Right hindlimb (tissue), 1 donor: Measurements from ENCODE around the gene SSBP3.
A peak's percentile ranks its signal among the peaks of the same experiment; 100 is the strongest.

Source experiments
- DNase-seq: peaks from one replicate; pipeline ENCODE4 v3.0.0-alpha.2; 2018

Gene SSBP3

DNA sequence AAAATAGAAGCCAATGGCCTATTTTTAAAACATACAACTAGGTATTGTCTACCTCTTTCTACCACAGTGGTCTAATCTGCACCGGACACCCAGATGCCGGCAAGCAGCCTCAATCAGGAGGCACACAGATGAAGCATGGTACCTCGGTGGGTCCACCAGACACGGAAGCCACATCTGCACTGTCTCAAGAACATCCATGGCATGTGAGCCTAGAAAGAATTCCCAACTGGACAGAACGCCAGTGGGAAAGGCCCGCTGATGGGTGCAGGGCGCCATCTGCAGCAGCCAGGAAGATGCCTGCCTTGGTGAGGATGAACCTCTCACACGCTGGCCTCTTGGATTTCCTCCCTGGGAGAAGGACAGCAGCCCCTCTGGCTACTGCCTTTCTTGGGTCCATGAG lies 126.7 kb downstream of the SSBP3 start:
- DNase-seq = no peak

DNA sequence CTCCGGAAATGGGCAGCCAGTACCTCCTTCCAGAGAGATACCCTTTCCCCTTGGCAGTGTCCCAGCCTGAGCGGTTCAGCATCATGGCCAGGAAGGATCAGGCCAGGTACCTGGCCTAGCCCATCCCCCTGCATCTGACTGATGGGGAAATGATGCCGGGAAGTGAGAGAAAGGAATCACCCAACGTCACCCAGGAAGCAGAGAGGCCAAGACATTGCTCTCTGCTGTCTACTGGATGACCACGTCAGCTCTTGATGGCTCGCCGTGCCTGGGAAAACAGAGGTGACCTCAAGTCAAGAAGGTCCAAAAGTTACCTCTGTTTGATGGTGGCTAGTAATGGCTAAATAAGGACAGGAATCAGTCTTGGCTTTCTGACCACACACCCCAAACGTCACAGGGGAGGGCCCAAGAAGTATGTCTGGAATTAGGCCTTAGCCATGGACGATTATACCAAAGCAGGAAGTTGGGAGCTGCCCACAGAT lies 127.2 kb downstream of the SSBP3 start:
- no peak for DNase-seq

DNA sequence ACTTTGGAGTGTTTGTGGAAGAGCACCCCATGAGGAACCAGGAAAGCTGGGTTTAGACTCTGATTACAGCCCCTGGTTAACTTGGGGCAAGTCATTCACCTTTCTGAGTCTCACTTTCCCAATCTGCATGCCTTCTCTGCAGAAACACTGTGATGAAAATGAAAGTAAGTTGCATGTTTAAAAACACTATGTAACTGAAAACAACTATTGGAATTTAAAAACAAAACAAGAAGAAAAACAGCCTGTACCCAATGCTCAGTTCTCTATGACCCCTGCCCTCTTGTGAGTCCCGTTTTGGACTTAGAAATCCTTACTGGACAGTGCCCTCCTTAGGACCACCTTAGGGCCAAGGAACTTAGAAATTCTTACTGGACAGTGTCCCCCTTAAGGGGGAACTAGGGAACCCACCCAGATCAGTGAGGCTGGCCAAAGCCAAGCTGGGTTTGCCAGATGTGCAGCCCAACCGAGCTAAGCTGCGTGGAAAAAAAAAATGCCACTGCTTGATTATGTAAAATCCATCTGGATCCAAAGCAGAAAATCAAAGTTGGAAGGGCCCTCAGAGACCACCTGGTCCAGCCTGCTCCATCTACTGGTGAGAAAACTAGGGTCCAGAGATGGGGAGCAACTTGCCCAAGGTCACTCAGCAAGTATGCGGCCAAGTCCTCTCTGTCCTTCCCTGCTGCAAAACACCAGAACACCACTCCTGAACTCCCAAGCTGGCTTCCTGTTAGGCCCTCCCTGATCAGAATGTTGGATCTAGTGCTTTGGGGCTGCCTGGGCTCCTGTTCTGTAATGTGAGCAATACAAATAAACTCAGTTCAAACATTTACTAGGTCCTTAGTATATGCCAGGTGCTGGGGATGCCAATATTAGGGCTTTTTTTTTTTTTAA lies 128.5 kb downstream of the SSBP3 start:
- DNase-seq = peak; percentile 68

DNA sequence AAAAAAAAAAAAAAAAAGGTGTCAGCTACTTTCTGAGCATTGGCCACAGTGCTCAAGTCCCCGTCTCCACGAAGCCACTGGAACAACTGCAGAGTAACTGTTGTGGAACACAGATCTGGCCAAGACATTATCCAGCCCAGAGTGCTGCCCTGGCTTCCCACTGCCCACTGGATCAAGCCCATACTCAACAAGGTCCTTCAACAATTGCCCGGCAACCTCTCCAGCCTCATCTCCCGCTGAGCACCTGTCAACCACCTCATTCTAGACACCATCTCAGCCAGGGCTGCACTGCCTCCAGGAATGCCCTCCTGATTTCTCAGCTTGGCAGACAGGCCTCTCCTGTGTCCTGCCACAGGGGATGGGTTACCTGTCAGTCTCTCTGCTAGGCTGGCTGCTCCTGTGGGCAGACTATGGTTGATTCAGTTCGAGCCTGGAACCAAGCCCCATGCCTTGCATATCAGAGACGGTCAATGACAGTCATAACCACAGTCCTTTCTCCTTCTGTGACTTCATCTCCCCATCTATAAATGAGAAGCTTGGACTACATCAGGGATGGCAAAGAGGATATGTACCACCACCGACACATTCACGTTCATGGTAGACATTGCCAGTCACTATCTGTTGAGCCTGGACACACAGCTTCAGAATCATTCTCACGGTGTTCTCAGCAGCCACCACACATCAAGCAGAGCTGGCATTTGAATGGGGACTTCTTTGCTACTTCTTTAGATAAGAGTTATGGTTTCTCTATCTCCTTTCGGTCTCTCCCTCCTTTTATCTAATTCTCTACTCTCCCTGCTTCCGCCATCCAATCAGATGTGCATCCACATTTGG lies 129.4 kb downstream of the SSBP3 start:
- DNase-seq = no peak

DNA sequence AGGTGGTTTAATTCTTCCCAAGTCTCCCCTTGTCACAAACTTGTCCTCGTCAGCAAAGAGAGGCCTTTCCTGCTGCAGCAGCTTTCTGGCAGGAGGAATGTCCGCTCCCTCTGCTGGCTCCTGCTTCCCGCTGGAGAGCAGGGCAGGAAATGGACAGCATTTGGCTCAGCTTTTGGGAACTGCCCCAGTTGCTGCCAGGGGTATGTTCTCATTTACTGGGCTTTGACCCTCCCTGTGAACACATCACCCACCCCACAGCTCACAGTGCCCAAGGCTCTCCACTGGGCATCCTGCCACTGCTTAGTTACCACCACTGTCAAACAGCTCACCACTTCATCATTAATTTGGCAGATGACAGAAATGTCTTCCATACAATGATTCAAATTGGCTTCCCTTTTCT lies 130.8 kb downstream of the SSBP3 start:
- peak; percentile 82 for DNase-seq

GRCh38 chr1:54274881-54275280 lies 131.3 kb downstream of the SSBP3 start:
- DNase-seq = no peak

DNA sequence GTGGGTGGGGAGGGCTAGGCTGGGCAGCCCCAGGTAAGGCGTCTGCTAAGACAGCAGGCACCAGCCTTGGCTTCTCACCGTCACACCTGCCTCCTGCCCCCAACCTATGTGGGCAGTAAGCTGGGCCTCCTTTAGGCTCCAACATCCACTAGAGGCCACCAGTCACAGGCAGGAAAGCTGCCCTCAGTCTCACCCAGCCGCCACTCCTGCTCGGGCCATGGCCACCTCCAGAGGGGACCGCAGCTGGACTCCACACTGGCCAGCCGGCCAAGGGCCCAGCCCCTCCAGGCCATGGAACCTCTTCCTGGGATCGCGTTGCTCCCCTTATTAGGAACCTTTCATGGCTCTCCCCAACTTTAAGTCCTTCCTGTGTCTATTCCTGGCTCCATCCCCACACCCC lies 131.7 kb downstream of the SSBP3 start:
- no peak for DNase-seq

DNA sequence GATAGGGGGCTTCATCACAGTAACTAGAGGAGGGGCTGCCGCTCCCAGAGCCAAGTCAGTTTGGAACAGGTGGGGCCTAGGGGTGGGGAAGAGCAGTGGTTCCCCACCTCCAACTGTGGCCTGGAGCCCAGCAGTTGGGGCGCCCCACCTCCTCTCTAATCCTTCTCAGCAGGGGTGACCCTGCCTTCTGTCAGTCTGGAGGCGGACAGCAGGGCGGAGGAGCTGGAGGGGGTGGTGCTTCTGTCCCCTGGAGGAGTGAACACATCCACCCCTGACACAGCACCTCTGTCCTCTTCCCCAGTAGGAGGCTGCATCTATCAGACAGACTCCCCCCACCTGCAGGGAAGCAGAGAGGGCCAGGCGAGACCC lies 132.4 kb downstream of the SSBP3 start:
- DNase-seq = peak; percentile 76

DNA sequence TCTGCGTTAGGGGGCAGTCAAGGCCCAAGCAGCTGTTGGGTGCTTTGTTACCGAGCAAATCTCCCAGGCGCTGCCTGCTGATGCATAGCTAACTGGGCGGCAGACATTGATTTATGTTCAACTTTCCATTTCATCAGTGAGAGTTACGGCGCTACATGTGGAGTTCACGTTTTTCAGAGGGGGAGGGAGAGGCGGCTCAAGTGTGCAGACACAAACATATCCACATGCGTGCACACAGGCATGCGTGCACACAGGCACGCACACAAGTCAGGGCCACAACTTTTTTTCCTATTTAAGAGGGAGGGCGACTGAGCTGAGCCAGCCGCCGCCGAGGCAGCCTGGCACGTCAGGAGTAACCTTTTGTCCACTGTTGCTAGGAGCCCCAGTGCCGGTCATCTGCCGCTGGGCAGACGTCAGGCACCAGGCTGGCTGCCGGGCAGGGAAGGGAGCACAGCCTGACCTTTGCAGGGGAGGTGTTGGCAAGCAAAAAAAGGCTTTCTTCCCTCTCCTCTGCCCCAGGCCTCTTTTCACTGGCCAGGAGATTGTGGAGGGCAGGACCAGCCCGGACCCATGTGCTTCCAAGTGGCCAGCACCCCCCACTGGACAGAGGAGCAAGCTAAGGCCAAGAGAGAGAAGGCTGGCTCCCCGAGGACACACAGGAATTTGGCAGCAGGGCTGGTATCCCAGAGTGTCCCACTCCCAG lies 133.0 kb downstream of the SSBP3 start:
- DNase-seq = peak; percentile 89

DNA sequence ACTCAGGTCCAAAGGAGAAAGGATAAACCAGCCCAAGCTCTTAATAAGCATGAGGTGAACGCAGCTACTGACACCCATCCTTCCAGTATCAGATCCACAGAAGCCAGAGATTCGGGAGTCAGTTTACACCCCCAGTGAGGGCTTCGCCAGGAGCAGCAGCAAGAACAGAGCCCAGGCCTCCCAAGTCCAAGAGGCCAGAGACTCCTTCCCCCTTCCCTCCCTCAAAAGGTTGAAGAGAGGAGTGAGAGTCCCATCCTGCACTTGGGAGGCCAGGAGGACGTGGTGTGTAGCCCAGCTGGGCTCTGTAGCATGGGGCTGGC lies 133.5 kb downstream of the SSBP3 start:
- no peak for DNase-seq

- no peak for DNase-seq
These were observed 134.1 kb downstream of the SSBP3 start for GRCh38 chr1:54272134-54272533.

DNA sequence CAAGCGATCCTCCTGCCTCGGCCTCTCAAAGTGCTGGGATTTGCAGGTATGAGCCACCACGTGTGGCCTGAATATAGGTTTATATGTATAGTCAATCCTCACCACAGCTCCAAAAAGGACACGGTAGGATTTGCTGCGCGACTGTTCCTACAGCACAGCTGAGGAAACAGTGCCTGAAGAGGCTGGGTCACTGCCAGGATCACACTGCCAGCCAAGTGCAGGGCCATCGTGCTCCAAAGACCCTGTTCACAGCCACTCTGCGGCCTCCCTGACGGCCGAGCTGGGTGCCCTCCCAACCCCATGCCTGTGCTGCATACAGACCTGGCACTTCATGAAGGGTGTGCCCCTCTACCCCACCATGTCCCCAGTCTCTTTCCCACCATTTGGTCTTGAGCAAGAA lies 134.9 kb downstream of the SSBP3 start:
- no peak for DNase-seq

GRCh38 chr1:54270543-54270942 lies 135.7 kb downstream of the SSBP3 start:
- DNase-seq = no peak

- DNase-seq = no peak
These were observed 137.4 kb downstream of the SSBP3 start for GRCh38 chr1:54268762-54269297.

DNA sequence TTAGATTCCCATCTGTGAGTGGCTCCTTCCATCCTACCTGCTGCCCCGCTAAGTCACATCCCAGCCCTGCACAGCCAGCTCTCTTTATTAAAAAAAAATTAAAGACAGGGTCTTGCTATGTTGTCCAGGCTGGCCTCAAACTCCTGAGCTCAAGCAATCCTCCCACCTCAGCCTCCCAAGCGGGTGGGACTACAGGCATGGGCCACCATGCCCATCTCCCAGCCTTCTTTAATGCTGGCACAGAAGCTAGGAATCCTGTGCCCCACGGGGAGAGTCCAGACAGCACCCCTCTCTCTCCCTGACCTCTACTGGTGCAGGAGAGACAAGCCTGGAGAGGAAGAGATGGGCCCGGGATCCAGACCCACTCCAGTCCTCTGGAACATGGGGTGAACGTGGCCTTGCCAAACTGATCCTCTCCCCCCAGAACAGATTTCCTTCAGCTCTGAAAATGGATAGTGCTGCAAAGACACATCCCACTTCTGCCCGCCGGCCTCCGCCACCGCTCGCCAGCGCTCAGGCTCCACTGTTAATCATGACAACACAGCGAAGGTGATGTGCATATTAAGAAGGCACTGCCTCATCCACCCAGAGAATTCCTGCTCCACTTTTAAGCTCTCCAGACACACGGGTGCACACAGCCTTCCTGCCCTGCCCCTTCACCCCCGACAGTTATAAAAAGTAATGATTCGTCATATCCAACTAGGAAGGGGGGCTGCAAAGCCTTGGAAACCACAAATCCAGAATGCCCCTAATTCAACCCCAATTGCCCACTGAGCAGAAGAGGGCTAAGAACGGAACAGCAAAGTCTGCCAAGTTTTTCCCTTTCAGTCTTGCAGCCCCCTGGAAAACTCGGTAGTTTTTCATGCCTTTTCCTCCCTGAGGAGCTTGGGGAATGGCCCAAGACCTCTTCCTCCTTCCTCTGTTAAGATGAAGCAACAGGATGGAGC lies 138.1 kb downstream of the SSBP3 start:
- DNase-seq = no peak

DNA sequence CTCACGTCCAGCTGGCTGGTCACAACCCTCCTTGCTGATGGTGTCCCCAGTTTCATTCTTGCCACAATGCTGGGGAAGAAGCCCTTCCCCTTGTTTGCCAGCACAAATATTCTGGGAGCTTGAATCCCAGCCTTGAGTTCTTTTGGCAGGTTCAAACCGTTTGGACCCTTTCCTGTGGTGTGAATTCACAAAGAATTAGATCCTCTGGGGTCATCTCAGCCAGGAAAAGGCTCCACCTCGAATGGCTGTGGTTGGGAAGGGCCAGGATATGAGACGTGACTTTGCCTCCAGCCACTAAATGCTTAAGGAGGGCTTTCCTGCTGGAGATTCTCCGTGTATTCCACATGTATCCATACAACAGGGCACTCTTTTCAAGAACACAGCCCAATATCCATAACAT lies 139.3 kb downstream of the SSBP3 start:
- no peak for DNase-seq

GRCh38 chr1:54266195-54266594 lies 140.0 kb downstream of the SSBP3 start:
- no peak for DNase-seq

DNA sequence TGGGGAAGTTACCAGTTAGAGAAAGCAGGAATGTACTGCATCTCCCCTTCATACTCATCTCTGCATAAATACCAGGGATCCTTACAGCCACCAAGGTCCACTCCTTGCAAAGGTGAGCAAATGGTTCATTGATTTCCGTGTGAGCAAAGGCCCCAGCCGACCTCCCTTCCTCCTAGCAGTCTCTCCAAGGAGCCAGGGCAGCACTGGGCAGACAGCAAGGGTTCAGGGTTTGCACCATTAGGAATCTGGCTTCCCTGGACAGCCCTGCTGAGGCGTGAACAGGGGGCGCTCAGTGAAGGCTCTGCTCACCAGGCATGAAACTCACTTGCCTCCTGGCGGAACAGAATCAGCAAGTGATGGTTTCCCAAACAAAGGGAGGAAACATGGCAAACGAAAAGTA lies 140.5 kb downstream of the SSBP3 start:
- DNase-seq = no peak

DNA sequence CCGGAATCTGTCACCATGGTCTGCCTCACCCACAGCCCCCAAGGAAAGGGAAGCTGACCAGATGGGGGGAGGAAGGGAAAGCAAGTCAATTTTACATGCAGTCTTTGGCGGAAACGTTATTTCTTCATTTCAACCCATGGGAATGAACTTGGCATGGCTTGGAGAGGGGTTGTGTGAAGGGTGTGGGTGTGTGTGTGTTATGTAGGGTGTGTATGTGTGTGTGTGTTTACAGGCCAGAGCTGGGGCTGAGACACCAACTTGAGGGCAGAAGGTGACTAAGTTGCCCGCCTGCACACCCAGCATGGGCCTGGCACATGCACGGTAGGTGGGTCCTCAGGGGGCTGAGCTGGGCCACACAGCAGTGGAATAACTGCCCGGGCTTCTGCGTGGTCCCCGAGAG lies 141.1 kb downstream of the SSBP3 start:
- DNase-seq = no peak

DNA sequence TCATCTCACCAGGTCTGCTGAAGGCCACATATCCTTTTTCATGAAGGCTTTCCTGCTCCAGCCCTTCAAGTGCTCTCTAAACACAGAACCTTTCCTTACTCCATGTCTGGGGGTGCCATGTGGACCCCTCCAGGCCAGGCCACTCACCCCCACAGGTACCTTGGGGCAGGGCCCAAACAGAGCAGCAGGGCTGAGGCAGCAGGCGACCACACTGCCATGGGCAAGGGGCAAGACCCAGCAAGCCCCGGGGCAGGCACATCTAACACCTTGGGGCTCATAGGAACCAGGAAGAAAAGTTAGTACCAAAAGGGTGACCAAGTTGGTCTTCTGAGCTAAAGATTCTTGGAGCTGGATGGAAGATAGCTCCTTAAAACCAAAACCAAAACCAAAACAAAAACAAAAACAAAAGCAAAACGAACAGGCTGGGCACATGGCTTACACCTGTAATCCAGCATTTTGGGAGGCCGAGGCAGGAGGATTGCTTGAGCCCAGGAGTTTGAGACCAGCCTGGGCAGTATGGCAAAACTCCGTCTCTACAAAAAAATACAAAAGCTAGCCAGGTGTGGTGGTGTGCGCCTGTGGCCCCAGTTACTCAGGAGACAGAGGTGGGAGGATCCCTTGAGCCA lies 142.5 kb downstream of the SSBP3 start:
- DNase-seq = no peak

DNA sequence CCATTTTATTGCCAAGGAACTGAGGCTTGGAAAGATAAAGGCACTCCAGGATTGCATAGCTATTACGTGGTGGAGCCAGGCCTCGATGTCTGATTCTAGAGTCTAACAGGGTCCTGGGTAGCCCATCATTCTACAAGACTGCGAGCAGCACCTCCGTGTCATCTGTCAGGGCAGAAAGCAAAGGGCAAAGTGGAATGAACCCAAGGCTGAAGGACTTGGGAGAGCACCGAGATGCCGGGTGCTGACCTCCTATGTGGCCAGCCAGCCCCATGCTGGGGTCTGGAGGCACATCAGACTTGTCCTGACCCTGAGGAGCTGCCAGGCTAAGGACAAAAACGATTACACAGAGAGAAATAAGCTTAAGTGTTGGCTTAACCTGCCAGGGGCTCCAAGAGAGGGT lies 143.9 kb downstream of the SSBP3 start:
- DNase-seq = no peak

- DNase-seq = no peak
These were observed 145.4 kb downstream of the SSBP3 start for GRCh38 chr1:54260810-54261209.
